WI38 (cell line): ENCODE measurements around the gene KLHL25.

Source experiments
- H3K4me3 ChIP-seq: 2 replicates; pipeline ENCODE4 v1.5.1; 2011; ENCODE audit warnings: low read depth, mild to moderate bottlenecking, control low read depth, low read length
- TF ChIP-seq, protein P1 (sequence below): IDR thresholded peaks from 2 replicates; pipeline ENCODE4 v1.5.1; 2012; ENCODE audit warnings: low read depth, mild to moderate bottlenecking, control low read depth, low read length

KLHL25 gene

DNA sequence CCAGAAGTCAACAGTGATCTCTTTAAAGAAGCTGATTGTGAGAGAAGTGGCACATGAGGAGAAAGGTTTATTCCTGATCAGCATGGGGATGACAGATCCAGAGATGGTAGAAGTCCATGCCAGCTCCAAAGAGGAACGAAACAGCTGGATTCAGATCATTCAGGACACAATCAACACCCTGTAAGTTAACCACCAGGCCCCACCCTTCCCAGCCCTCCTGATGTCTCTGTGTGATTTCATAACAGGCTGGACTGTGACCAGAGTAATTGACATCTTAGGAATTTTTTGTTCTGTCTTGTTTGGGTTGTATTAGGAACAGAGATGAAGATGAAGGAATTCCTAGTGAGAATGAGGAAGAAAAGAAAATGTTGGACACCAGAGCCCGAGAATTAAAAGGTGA lies 67.7 kb downstream of the KLHL25 start:
- TF ChIP-seq, protein P1, sequence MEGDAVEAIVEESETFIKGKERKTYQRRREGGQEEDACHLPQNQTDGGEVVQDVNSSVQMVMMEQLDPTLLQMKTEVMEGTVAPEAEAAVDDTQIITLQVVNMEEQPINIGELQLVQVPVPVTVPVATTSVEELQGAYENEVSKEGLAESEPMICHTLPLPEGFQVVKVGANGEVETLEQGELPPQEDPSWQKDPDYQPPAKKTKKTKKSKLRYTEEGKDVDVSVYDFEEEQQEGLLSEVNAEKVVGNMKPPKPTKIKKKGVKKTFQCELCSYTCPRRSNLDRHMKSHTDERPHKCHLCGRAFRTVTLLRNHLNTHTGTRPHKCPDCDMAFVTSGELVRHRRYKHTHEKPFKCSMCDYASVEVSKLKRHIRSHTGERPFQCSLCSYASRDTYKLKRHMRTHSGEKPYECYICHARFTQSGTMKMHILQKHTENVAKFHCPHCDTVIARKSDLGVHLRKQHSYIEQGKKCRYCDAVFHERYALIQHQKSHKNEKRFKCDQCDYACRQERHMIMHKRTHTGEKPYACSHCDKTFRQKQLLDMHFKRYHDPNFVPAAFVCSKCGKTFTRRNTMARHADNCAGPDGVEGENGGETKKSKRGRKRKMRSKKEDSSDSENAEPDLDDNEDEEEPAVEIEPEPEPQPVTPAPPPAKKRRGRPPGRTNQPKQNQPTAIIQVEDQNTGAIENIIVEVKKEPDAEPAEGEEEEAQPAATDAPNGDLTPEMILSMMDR: no peak
- H3K4me3 ChIP-seq: no peak overlapping the region

DNA sequence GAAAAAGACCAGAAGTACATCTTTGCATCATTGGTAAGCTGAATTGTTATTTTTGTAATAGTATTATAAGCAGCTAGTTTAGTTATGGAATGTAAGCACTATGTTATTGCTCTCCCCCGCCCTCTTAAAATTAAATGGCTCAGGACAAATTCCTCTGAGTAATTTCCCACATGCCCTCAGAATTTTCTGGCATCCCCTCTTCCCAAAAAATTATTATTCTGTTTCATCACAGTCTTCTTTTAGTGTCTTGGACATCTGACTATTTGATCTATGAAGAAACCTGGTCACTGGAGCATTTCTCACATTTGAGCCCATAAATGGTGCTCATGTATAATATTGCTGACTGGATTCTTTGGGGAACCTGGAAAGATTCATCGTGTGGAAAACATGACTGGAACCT lies 68.3 kb downstream of the KLHL25 start:
- TF ChIP-seq, protein P1: no peak
- H3K4me3 ChIP-seq: no peak overlapping the region

DNA sequence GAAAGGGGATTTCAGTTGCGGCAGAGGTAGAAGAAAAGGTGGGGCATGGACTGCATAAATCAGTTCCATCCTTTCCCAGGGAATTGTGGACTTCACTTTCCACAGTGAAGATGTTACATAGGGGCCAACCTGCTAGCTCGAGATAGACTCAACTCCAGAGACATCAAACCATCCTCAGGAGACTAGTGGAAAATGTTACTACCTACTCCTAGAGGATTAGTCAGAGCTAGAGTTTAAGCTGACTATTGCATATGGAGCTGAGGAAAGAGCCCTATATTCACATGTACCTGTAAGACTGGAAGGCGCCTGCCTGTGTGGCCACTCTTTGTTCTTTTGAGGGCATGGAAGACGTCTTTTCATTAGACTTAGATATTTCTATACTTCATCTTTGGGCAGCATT lies 69.2 kb downstream of the KLHL25 start:
- TF ChIP-seq, protein P1: no peak
- no peak overlapping the region for H3K4me3 ChIP-seq

DNA sequence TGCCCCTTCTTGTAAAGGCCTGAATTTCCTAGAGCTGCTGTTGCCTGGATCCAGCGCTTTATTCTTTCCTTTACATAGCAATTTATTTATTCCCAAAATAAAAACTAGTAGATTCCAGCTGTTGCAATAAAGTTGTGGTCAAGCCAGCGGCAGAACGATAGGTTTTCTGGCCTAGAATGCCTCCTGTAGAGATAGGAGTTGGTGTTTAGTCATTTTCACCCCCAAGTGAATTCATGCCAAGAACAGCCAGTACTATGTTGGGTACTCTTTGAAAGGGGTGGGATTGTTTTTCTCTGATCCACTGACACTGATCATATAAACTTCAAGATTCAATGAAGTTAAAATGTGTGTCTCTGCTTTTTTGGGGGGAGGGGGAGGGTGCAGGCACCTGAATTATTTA lies 69.7 kb downstream of the KLHL25 start:
- H3K4me3 ChIP-seq: no peak overlapping the region
- TF ChIP-seq, protein P1: no peak

DNA sequence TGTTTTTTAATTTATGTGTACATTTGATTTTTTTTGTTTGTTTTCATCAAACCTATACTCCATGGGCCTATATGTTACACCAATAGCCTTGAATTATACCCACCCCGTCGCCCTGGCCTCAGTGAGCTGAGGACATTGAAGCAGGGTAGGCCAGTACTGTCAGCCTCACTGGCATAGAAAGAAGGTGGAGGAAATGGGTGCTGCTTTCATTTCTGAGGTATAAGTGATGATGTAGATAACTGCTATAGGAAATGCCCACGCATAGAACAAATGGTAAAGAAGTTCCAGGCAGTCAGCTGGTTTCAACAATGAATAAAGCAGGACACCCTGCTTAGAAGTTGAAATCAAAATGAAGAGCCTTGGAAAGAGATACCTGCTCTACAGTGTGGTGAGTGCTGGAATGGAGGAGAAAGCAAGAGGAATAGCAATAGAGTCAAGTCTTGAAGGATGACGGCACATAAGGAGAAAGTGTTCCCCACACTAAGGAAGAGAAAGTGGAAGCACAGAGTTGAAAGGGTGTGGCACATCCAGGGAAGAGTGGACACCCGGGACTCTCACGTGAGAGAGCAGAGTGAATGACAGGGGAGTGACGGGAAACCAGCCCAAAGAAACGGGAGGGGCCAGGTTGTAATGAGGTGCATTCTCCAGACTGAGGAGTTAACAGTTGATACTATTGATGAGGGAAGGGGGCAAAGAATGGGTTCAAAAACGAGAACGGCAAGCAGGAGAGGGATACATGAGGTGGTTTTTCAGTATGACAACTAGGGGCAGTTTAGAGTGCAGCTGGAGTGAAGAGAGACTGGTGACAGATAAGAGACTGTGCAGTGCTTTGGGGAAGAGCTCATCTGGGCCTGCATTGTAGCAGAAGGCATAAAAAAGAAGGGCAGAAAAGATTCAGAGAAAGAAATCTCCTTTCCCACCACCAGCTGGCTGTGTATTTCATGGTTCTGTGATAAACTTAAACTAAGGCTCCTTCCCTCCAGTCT lies 70.5 kb downstream of the KLHL25 start:
- TF ChIP-seq, protein P1: no peak

DNA sequence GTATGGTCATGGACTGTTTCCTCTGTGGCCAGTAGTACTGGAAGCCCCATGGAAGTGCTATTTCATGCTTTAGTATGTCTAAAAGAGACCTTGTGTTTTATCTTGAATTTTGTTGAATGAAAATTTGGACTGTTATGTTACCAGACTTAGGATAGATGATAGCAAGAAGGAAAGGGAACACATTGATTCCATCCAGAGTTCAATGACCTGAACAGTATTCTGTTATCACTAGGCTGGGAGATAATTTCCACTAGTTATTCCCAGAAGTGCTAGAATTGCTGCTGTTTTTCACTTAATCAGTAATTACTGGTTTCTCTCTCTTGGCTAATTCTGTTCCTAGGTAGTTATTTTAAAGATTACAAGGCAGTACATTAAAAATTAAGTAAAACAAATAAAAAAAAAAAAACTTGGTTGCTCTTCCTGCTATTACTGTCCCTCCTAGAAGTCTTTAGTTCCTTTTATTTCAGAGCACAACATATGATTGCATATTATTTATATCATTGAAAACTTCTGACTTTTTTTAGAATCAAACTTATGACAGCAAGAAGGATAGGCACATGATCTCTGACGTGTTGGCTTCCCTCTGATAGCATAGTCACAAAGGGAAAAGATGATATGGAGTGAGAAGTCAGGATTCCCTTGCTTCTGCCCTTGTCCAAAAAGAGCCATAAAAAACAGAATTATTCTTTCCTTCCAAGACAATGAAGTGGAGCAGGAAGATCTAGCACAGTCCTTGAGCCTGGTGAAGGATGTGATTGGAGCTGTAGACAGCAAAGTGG lies 72.2 kb downstream of the KLHL25 start:
- TF ChIP-seq, protein P1: no peak
- H3K4me3 ChIP-seq: no peak overlapping the region

More for the DNA sequence above, 70.5 kb downstream of the KLHL25 start:
- H3K4me3 ChIP-seq: no peak overlapping the region
